ENCODE results near the gene PPEF2. TPM values are rescaled to one million over a fixed set of nuclear protein-coding genes. Genes with fewer than 3 reads are reported as not detected.

The PPEF2 gene
- total and polyA plus RNA-seq, 8 donors = not detected

- intact Hi-C loops (cut with DNase I) = no loop called here
- H3K27me3 ChIP-seq = no peaks in the 10 kb centered on the region
- H3K27ac ChIP-seq = peak overlapping the region in 2 of 4 donors; percentile 20 to 68
- peaks cover 19 to 30% (median 28%) of the 10 kb centered on the region in 3 donors for H3K4me1 ChIP-seq
- H3K9me3 ChIP-seq = no peaks in the 10 kb centered on the region
- 6 to 18% methylated on average over 3 of the region's 3 CpGs for WGBS, 2 donors
- no peaks in the 10 kb centered on the region for H3K36me3 ChIP-seq
- no peak overlapping the region for H3K4me3 ChIP-seq
- FAIRE-seq (no peak), DNase-seq (no peak), ATAC-seq (peak; percentile 22 to 66 (median 48))
- TF ChIP-seq, protein P1, sequence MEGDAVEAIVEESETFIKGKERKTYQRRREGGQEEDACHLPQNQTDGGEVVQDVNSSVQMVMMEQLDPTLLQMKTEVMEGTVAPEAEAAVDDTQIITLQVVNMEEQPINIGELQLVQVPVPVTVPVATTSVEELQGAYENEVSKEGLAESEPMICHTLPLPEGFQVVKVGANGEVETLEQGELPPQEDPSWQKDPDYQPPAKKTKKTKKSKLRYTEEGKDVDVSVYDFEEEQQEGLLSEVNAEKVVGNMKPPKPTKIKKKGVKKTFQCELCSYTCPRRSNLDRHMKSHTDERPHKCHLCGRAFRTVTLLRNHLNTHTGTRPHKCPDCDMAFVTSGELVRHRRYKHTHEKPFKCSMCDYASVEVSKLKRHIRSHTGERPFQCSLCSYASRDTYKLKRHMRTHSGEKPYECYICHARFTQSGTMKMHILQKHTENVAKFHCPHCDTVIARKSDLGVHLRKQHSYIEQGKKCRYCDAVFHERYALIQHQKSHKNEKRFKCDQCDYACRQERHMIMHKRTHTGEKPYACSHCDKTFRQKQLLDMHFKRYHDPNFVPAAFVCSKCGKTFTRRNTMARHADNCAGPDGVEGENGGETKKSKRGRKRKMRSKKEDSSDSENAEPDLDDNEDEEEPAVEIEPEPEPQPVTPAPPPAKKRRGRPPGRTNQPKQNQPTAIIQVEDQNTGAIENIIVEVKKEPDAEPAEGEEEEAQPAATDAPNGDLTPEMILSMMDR (IDR thresholded peaks at IDR 0.05) = no peak
Measured at GRCh38 chr4:75820676-75821075, 81.6 kb downstream of the PPEF2 start.

GRCh38 chr4:75820197-75820596 lies 82.1 kb downstream of the PPEF2 start:
- Histone ChIP-seq H3K4me1 (peaks cover 19 to 30% (median 28%) of the 10 kb centered on the region in 3 donors), H3K4me3 (no peak overlapping the region), H3K9me3 (no peaks in the 10 kb centered on the region), H3K27ac (peak overlapping the region in 2 of 4 donors; percentile 20 to 68), H3K36me3 (peaks cover 0 to under 1% (median 0%) of the 10 kb centered on the region in 3 donors), H3K27me3 (no peaks in the 10 kb centered on the region)
- intact Hi-C loops (cut with DNase I) = no loop called here
- TF ChIP-seq, protein P1 (IDR thresholded peaks at IDR 0.05) = no peak
- WGBS, 2 donors = 8 to 13% methylated on average over 2 of the region's 2 CpGs
- no peak for FAIRE-seq
- no peak for DNase-seq
- peak in 3 of 4 donors; percentile 56 to 67 (median 61) for ATAC-seq

DNA sequence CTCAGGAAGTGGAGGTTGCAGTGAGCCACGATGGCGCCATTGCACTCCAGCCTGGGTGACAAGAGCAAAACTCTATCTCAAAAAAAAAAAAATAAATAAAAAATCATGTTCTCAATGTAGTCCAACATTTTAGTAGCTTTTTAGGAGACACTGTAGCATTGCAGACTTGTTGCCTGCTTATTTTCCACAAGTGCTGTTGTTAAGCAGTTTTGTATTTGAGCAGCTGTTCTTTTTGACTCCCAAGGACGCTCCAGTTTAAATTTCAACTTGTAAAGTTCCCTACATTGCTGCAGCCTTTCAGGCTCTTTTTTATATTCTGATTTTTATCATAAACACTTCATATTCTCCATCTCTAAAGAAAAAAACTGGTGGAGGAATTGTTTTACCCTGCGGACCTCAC lies 83.1 kb downstream of the PPEF2 start:
- TF ChIP-seq, protein P1 (IDR thresholded peaks at IDR 0.05) = no peak
- peak overlapping the region in 2 of 4 donors; percentile 63 to 68 for H3K27ac ChIP-seq
- no peak for FAIRE-seq

GRCh38 chr4:75817901-75818300 lies 84.4 kb downstream of the PPEF2 start:
- Histone ChIP-seq H3K4me1 (peaks cover 19 to 30% (median 28%) of the 10 kb centered on the region in 3 donors), H3K9me3 (no peaks in the 10 kb centered on the region), H3K27me3 (no peaks in the 10 kb centered on the region), H3K36me3 (peaks cover 0 to 21% (median 12%) of the 10 kb centered on the region in 3 donors), H3K4me3 (no peak overlapping the region), H3K27ac (peak overlapping the region in 1 of 4 donors; percentile 68)
- ATAC-seq (no peak), FAIRE-seq (no peak), DNase-seq (no peak)
- intact Hi-C loops (cut with DNase I) = no loop called here
- TF ChIP-seq, protein P1 (IDR thresholded peaks at IDR 0.05) = no peak
- WGBS, 2 donors = 82 to 84% methylated on average over 2 of the region's 2 CpGs

More for the DNA sequence above, 83.1 kb downstream of the PPEF2 start:
- H3K4me1 ChIP-seq = peaks cover 19 to 30% (median 28%) of the 10 kb centered on the region in 3 donors
- WGBS, 2 donors = 36 to 40% methylated on average over 4 of the region's 4 CpGs
- DNase-seq (no peak), ATAC-seq (peak in 3 of 4 donors; percentile 63 to 73 (median 70))
- intact Hi-C loops (cut with DNase I) = no loop called here
- H3K27me3 ChIP-seq = no peaks in the 10 kb centered on the region
- H3K9me3 ChIP-seq = no peaks in the 10 kb centered on the region
- H3K4me3 ChIP-seq = no peak overlapping the region
- H3K36me3 ChIP-seq = peaks cover 0 to 12% (median 6%) of the 10 kb centered on the region in 3 donors

Other genes with a start within 250 kb of the PPEF2 start
- 10 to 100 TPM; 27.9 to 51.0 (median 42.4) TPM for gene G3BP2, start 229.0 kb downstream of the PPEF2 start, total RNA-seq
- 10 to 100 TPM in 1 of 2 donors, 1 to 10 TPM in 1; 7.8 to 34.1 TPM for gene G3BP2, start 229.0 kb downstream of the PPEF2 start, polyA plus RNA-seq
- 10 to 100 TPM; 40.1 to 58.2 (median 55.6) TPM for gene USO1, start 177.9 kb downstream of the PPEF2 start, total RNA-seq
- gene USO1, start 177.9 kb downstream of the PPEF2 start, polyA plus RNA-seq = 10 to 100 TPM; 31.2 to 40.2 TPM
- gene NAAA, start 38.6 kb upstream of the PPEF2 start, total RNA-seq = 10 to 100 TPM in 1 of 6 donors, 1 to 10 TPM in 5; 4.5 to 13.7 (median 9.0) TPM
- gene NAAA, start 38.6 kb upstream of the PPEF2 start, polyA plus RNA-seq = 1 to 10 TPM; 3.5 to 9.7 TPM
- 10 to 100 TPM; 14.5 to 26.1 (median 22.3) TPM for gene SDAD1, start 88.5 kb upstream of the PPEF2 start, total RNA-seq
- gene SDAD1, start 88.5 kb upstream of the PPEF2 start, polyA plus RNA-seq = 10 to 100 TPM in 1 of 2 donors, 1 to 10 TPM in 1; 7.6 to 17.6 TPM
- under 1 TPM in 5 of 6 donors, not detected in 1; 0.05 to 0.87 (median 0.16) TPM for gene CXCL9, start 105.1 kb upstream of the PPEF2 start, total RNA-seq
- under 1 TPM; 0.15 to 0.21 TPM for gene CXCL9, start 105.1 kb upstream of the PPEF2 start, polyA plus RNA-seq
- gene CXCL10, start 121.0 kb upstream of the PPEF2 start, total RNA-seq = 1 to 10 TPM in 1 of 6 donors, under 1 TPM in 2, not detected in 3; 0.38 to 1.7 (median 0.83) TPM
- gene CXCL10, start 121.0 kb upstream of the PPEF2 start, polyA plus RNA-seq = under 1 TPM; 0.19 to 0.34 TPM
- gene CXCL11, start 133.6 kb upstream of the PPEF2 start, total RNA-seq = 1 to 10 TPM in 4 of 6 donors, under 1 TPM in 2; 0.13 to 3.7 (median 2.2) TPM
- gene CXCL11, start 133.6 kb upstream of the PPEF2 start, polyA plus RNA-seq = under 1 TPM; 0.72 to 0.73 TPM
- 1 to 10 TPM in 5 of 6 donors, under 1 TPM in 1; 0.32 to 7.5 (median 4.9) TPM for gene ART3, start 172.3 kb upstream of the PPEF2 start, total RNA-seq
- 10 to 100 TPM in 1 of 2 donors, 1 to 10 TPM in 1; 2.5 to 14.4 TPM for gene ART3, start 172.3 kb upstream of the PPEF2 start, polyA plus RNA-seq
- gene NUP54, start 245.9 kb upstream of the PPEF2 start, total RNA-seq = 10 to 100 TPM; 17.5 to 20.8 (median 19.2) TPM
- 10 to 100 TPM; 15.6 to 21.7 TPM for gene NUP54, start 245.9 kb upstream of the PPEF2 start, polyA plus RNA-seq

All from pancreas (tissue), 10 donors.